Duodenal mucosa (tissue), 2 donors: ENCODE measurements around the gene WNT7B.

ENCODE experiments used
- H3K27ac ChIP-seq: one replicate; pipeline ENCODE4 v1.7.0; 2013; ENCODE audit warnings: low read depth, low read length
- H3K27me3 ChIP-seq, 2 donors: one replicate each; pipeline ENCODE4 v1.7.0; 2013; ENCODE audit warnings: low read length in 2 of 2, control low read depth in 1 of 2; ENCODE audit not compliant: insufficient read depth in 2 of 2, control insufficient read depth in 1 of 2
- H3K36me3 ChIP-seq, 2 donors: one replicate each; pipeline ENCODE4 v1.7.0; 2013; ENCODE audit warnings: low read length in 2 of 2, control low read depth in 1 of 2; ENCODE audit not compliant: insufficient read depth in 2 of 2, control insufficient read depth in 1 of 2
- H3K4me1 ChIP-seq, 2 donors: one replicate each; pipeline ENCODE4 v1.7.0; 2013; ENCODE audit warnings: low read length in 2 of 2, control low read depth in 1 of 2; ENCODE audit not compliant: insufficient read depth in 2 of 2, control insufficient read depth in 1 of 2
- H3K4me3 ChIP-seq, 2 donors: one replicate each; pipeline ENCODE4 v1.7.0; 2013; ENCODE audit warnings: low read length in 2 of 2, low read depth in 1 of 2
- H3K9ac ChIP-seq, 2 donors: one replicate each; pipeline ENCODE4 v1.7.0; 2013; ENCODE audit warnings: low read length in 2 of 2, low read depth in 1 of 2
- H3K9me3 ChIP-seq, 2 donors: one replicate each; pipeline ENCODE4 v1.7.0; 2013; ENCODE audit warnings: low read length in 2 of 2, control low read depth in 1 of 2; ENCODE audit not compliant: control insufficient read depth in 1 of 2

WNT7B gene

DNA sequence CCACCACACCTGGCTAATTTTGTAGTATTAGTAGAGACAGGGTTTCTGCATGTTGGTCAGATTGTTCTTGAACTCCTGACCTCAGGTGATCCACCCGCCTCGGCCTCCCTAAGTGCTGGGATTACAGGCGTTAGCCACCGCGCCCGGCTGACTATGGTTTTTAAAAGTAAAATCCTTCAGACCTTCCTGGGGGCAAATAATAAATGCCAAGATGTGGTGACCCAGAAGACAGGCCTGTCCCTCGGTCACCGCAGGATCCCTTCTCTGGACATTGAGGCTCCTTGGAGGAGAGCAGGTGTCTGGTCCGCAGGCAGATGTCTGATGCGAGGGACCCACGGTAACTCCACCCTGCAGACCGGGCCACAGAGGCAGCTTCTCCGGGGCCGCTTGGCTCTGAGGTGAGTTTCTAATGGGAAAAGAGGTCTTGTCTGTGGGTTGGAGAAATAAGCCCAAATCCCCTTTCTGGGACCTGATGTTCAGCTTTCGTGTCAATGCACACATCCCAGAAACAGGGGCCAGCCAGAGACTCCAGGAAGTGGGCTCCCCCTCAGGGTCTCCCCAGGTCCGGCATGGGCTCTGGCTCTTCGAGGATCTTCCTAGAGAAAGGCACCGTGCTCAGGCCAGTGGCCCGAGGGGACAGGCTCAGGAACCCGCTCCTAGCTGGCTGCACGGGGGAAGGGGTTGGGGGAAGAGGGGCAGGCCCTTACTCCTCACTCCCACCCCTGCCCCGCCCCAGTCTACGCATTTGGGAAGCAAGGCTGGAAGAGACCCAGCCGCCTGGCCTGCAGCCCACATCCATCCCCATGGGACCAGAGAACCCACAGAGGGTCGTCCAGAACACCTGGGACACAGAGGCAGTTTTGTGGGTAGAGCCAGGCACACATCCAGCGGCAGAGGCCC is 100.6 kb downstream of the WNT7B start:
- no peak overlapping the region for H3K4me3 ChIP-seq
- H3K9ac ChIP-seq, result no peak overlapping the region
- H3K27ac ChIP-seq, result no peak overlapping the region
- peaks cover 0 to 4% of the 10 kb centered on the region in 2 donors for H3K9me3 ChIP-seq
- H3K4me1 ChIP-seq, result no peaks in the 10 kb centered on the region
- H3K27me3 ChIP-seq, result peaks cover 33 to 38% of the 10 kb centered on the region in 2 donors
- no peaks in the 10 kb centered on the region for H3K36me3 ChIP-seq

DNA sequence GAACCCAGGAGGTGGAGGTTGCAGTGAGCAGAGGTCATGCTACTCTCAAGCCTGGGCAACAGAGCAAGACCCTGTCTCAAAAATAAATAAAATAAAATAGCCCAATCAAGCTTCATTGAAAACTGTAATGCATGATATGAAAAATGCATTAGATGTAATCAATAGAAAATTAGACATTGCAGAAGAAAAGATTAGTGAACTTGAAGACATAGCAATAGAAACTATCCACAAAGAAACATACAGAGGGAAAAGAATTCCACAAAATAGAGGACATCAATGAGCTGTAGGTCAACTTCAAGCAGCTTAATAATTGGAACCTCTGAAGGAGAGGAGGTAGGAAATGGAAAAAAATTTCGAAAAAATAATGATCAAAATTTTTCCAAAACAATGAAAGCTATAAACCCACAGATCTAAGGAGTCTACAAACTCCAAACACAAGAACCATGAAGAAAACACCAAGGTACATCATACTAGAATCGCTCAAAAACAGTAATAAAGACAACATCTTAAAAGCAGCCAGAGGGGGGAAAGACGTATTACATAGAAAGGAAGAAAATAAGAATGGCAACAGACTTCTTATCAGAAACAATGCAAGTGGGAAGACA is 104.2 kb downstream of the WNT7B start:
- no peak overlapping the region for H3K27ac ChIP-seq
- peaks cover 26 to 30% of the 10 kb centered on the region in 2 donors for H3K27me3 ChIP-seq
- no peaks in the 10 kb centered on the region for H3K36me3 ChIP-seq
- H3K4me3 ChIP-seq, result no peak overlapping the region
- H3K4me1 ChIP-seq, result no peaks in the 10 kb centered on the region
- H3K9ac ChIP-seq, result no peak overlapping the region
- peaks cover 0 to 4% of the 10 kb centered on the region in 2 donors for H3K9me3 ChIP-seq

DNA sequence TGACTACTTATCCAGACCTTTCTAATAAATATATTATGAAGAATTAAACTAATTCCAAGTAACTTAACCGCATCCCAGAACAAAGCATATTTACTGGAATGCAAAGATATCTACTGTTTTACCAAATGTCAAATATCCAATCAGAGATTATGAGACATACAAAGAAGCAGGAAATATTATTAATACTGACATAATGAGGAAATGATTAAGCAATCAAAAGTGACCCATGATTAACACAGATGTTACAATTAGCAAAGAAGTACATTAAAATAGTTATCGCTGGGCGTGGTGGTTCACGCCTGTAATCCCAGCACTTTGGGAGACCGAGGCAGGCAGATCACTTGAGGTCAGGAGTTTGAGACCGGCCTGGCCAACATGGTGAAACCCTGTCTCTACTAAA is 105.2 kb downstream of the WNT7B start:
- Histone ChIP-seq H3K9me3 (peaks cover 0 to 4% of the 10 kb centered on the region in 2 donors), H3K27ac (no peak overlapping the region), H3K4me1 (no peaks in the 10 kb centered on the region), H3K9ac (no peak overlapping the region), H3K4me3 (no peak overlapping the region), H3K36me3 (no peaks in the 10 kb centered on the region), H3K27me3 (peaks cover 26 to 28% of the 10 kb centered on the region in 2 donors)
